Measurements from ENCODE around the gene P4HB.

DNA sequence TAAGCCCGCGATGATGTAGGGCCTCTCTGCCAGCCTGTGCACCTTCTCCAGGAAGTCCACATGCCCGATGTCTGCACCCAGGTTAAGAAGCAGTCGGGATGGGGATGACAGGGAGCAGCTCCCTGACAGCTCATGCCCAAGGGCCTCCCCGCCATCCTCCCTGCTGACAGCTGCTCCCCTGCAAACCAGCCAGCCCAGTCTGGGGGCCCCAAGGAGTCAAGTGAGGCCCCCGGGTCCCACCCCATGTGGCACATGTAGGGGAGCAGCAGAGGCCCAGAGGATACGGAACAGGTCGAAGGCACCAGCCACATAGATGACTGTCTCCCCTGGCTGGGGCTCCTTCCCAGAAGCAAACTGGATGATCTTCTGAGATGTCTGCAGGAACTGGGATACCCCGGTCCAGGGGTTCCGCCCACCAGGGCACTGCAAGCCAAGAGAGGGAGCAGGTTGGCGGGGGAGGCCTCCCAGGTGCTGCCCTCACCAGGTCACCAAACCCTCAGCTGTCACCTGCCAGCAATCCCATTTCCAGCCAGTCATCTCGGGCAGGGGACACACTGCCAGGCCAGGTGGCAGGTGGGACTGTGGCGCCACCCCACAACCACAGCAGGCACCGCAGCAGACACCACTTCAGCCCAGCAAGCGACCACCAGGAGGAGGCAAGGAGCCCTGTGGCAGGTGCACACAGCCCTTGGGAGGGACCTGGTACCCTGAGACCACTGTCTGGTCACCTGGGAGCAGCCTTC is 46.3 kb upstream of the P4HB start:
- no peak for TF ChIP-seq EZH2phosphoT487 (IDR thresholded peaks at IDR 0.05; ENCODE audit: insufficient read depth, low read depth)
- no peak for TF ChIP-seq EZH2 (IDR thresholded peaks at IDR 0.05; ENCODE audit: insufficient read depth, poor library complexity, severe bottlenecking)

Data from GM23248 (cell line).